ENCODE results near the gene CD59. TPM values are rescaled to one million over a fixed set of nuclear protein-coding genes. Genes with fewer than 3 reads are reported as not detected.

CD59 gene
- total and polyA plus RNA-seq, 10 of the 15 experiments (the other 5 are each of a cell fraction or from before 2014, with no cell fraction given), result 55.5 to 256 (median 181) TPM

GRCh38 chr11:33766085-33766484 lies 29.9 kb upstream of the CD59 start (continued):
- TF ChIP-seq CUX1 (IDR thresholded peaks at IDR 0.05; ENCODE audit: insufficient replicate concordance, low read depth, low read length) (no peak), RFX5 (IDR thresholded peaks at IDR 0.05; ENCODE audit: low read depth, low read length) (no peak), IKZF1 (conservative IDR thresholded peaks at IDR 0.05) (no peak), SREBF2 (IDR thresholded peaks at IDR 0.05; ENCODE audit: low read length) (no peak)
- TF ChIP-seq, protein P1, sequence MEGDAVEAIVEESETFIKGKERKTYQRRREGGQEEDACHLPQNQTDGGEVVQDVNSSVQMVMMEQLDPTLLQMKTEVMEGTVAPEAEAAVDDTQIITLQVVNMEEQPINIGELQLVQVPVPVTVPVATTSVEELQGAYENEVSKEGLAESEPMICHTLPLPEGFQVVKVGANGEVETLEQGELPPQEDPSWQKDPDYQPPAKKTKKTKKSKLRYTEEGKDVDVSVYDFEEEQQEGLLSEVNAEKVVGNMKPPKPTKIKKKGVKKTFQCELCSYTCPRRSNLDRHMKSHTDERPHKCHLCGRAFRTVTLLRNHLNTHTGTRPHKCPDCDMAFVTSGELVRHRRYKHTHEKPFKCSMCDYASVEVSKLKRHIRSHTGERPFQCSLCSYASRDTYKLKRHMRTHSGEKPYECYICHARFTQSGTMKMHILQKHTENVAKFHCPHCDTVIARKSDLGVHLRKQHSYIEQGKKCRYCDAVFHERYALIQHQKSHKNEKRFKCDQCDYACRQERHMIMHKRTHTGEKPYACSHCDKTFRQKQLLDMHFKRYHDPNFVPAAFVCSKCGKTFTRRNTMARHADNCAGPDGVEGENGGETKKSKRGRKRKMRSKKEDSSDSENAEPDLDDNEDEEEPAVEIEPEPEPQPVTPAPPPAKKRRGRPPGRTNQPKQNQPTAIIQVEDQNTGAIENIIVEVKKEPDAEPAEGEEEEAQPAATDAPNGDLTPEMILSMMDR (IDR thresholded peaks at IDR 0.05 in 2 of 3, conservative IDR thresholded peaks at IDR 0.05 in 1 of 3; ENCODE audit: control insufficient read depth in 2 of 3, extremely low read depth in 1 of 3, insufficient read depth in 1 of 3, low read depth in 3 of 3, low read length in 3 of 3), result no peak
